BLaER1 treated with 17β-estradiol and CSF1 and Interleukin-3, amounts not matched to agents 10 nM and 100 nM (cell line): ENCODE data around the gene CLPTM1.
A peak's percentile ranks its signal among the peaks of the same experiment; 100 is the strongest.

Source experiments
- H3K27ac ChIP-seq, 11 experiments: shearing (Covaris generic); formaldehyde crosslinking; 2 replicates each; pipeline ENCODE4 v1.8.1; 2022
- H3K27me3 ChIP-seq, 11 experiments: shearing (Covaris generic); formaldehyde crosslinking; 2 replicates each; pipeline ENCODE4 v1.8.1; 2022
- H3K36me3 ChIP-seq, 11 experiments: shearing (Covaris generic); formaldehyde crosslinking; 2 replicates each; pipeline ENCODE4 v1.8.1; 2022
- H3K4me1 ChIP-seq, 10 experiments: shearing (Covaris generic); formaldehyde crosslinking; 2 replicates each; pipeline ENCODE4 v1.8.1; 2022
- H3K4me2 ChIP-seq, 11 experiments: shearing (Covaris generic); formaldehyde crosslinking; 2 replicates each; pipeline ENCODE4 v1.8.1; 2022
- H3K4me3 ChIP-seq, 10 experiments: shearing (Covaris generic); formaldehyde crosslinking; 2 replicates each; pipeline ENCODE4 v1.8.1; 2022
- H3K9ac ChIP-seq, 11 experiments: shearing (Covaris generic); formaldehyde crosslinking; 2 replicates each; pipeline ENCODE4 v1.8.1; 2022
- H3K9me3 ChIP-seq, 11 experiments: shearing (Covaris generic); formaldehyde crosslinking; replicated peaks in 1 of 11; 2 replicates each; pipeline ENCODE4 v1.8.1; 2022
- H4K20me1 ChIP-seq, 11 experiments: shearing (Covaris generic); formaldehyde crosslinking; 2 replicates each; pipeline ENCODE4 v1.8.1; 2022
- Cebpa-rat ChIP-seq, 11 experiments: shearing (Covaris generic); IDR thresholded peaks; 2 replicates each; pipeline ENCODE4 v1.8.1; 2022

The CLPTM1 gene

DNA sequence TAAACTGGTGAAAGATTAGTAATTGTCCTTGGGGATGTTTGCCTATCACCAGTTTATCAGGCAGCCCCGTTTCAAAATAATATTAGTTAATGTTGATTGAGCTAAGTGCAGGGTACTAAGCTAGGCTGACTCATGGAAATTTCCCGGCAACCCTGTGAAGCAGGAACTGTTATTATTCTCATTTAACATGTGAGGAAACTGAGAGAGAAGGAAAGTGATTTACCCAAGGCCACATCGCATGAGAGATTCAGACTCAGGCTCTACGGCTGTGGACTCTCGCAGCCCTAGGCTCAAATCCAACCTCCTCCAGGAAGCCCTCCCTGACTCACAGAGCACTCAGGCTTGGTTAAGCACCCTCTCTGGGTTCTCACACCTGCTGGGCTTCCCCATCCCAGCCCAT lies 19.7 kb downstream of the CLPTM1 start:
- Histone ChIP-seq H3K4me3 (no peak overlapping the region), H3K36me3 (peaks cover 81 to 99% (median 91%) of the 10 kb centered on the region in 11 experiments)
- no peak for TF ChIP-seq Cebpa-rat (IDR thresholded peaks at IDR 0.05)

DNA sequence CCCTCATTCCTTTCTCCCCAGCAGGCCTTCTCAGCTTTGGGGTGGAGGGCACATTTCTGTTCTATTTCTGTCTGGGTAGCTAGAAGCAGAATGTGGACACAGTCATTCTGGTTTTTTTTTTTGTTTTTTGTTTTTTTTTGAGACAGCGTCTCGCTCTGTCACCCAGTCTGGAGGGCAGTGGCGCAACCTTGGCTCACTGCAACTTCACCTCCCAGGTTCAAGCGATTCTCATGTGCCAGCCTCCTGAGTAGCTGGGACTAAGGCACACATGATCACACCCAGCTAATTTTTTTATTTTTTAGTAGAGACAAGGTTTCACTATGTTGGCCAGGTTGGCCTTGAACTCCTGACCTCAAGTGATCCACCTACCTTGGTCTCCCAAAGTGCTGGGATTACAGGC lies 20.3 kb downstream of the CLPTM1 start:
- no peaks in the 10 kb centered on the region for H3K27me3 ChIP-seq
- no peak overlapping the region for H3K4me2 ChIP-seq
- no peak overlapping the region for H3K27ac ChIP-seq
- H4K20me1 ChIP-seq = peaks cover 4 to 53% (median 22%) of the 10 kb centered on the region in 11 experiments; a peak in 18 of 22 replicates
- peaks cover 80 to 99% (median 91%) of the 10 kb centered on the region in 11 experiments for H3K36me3 ChIP-seq
- H3K4me3 ChIP-seq = no peak overlapping the region
- H3K4me1 ChIP-seq = peaks cover 0 to 5% (median 0%) of the 10 kb centered on the region in 10 experiments; a peak in 2 of 20 replicates
- no peak overlapping the region for H3K9ac ChIP-seq
- no peak for TF ChIP-seq Cebpa-rat (IDR thresholded peaks at IDR 0.05)
- no peaks in the 10 kb centered on the region for H3K9me3 ChIP-seq

More for the DNA sequence above, 19.7 kb downstream of the CLPTM1 start:
- no peak overlapping the region for H3K4me2 ChIP-seq
- peaks cover 9 to 59% (median 28%) of the 10 kb centered on the region in 11 experiments; a peak in 18 of 22 replicates for H4K20me1 ChIP-seq
- no peak overlapping the region for H3K9ac ChIP-seq
- H3K27ac ChIP-seq = no peak overlapping the region
- no peaks in the 10 kb centered on the region for H3K27me3 ChIP-seq
- H3K9me3 ChIP-seq = no peaks in the 10 kb centered on the region
- peaks cover 0 to 5% (median 0%) of the 10 kb centered on the region in 10 experiments; a peak in 2 of 20 replicates for H3K4me1 ChIP-seq

DNA sequence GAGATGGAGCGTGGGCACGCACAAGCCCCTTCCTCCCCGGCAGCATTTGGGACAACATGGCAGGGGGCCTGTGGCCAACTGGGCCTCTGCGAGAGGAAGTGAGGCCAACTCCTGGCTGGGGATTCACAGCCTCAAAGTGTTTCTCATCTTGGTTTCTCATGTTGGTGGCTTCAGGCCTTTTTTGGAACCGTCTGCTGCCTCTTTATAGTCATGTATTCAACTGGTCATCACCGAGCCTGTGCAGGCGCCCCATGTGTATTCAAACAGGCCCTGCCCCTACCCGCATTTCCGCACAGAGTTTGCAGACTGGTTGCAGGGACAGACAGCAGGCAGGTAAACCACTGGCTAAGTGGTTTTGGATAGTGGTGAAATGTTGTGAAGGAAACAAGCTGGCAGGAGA lies 28.8 kb downstream of the CLPTM1 start:
- H3K4me1 ChIP-seq = peaks cover 0 to 18% (median 6%) of the 10 kb centered on the region in 10 experiments; a peak in 10 of 20 replicates
- peaks cover 89 to 100% (median 97%) of the 10 kb centered on the region in 11 experiments for H3K36me3 ChIP-seq
- TF ChIP-seq Cebpa-rat (IDR thresholded peaks at IDR 0.05) = no peak
- H3K27ac ChIP-seq = no peak overlapping the region; a peak in 1 of 22 replicates
- no peak overlapping the region for H3K4me3 ChIP-seq
- no peak overlapping the region for H3K4me2 ChIP-seq
- H4K20me1 ChIP-seq = peaks cover under 1 to 77% (median 21%) of the 10 kb centered on the region in 11 experiments; a peak in 16 of 22 replicates
- no peak overlapping the region; a peak in 1 of 22 replicates for H3K9ac ChIP-seq
- H3K9me3 ChIP-seq = no peaks in the 10 kb centered on the region
- H3K27me3 ChIP-seq = no peaks in the 10 kb centered on the region

DNA sequence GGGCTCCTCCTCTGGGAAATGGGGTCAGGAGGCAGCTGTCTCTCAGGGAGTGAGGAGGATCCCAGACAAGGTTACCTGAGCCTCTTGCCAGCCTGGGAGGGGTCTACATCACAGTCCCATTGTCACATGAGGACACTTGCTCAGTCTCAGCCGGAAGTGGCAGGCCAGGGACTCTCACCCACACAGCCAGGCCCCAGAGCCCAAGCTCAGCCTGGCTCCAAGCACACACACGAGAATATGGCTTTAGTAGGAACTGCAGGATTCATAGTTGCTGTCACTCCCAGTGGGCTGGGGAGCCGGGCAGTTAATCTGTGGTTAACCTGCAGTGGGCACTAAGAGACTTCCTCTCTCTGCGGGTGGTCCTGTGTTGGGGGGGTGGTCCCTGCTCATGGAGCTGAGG lies 30.3 kb downstream of the CLPTM1 start:
- no peak for TF ChIP-seq Cebpa-rat (IDR thresholded peaks at IDR 0.05)
- Histone ChIP-seq H3K36me3 (peaks cover 88 to 97% (median 96%) of the 10 kb centered on the region in 11 experiments), H3K9ac (peak overlapping the region in 2 of 11 experiments; percentile 15 to 29; a peak in 2 of 22 replicates)

DNA sequence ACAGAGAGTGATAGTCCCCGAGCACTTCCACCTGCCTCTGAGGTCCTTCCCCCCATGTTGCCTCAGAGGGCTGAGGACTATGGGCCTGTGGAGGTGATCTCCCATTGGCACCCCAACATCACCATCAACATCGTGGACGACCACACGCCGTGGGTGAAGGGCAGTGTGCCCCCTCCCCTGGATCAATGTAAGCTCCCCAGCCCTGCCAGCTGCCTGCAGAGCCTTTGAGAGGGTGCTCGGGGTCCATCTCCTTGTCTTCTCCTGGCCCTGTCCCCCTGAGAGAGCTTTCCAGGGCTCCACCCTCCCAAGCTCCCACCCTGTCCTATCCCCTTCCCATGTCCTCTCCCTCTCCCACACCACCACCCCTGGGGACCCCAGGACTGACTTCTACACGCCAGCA lies 31.2 kb downstream of the CLPTM1 start:
- H3K9ac ChIP-seq = peak overlapping the region in 3 of 11 experiments; percentile 44 to 59 (median 48); a peak in 2 of 22 replicates
- peaks cover 91 to 99% (median 96%) of the 10 kb centered on the region in 11 experiments for H3K36me3 ChIP-seq
- no peaks in the 10 kb centered on the region for H3K9me3 ChIP-seq
- no peaks in the 10 kb centered on the region for H3K27me3 ChIP-seq
- peaks cover 0 to 18% (median 6%) of the 10 kb centered on the region in 10 experiments; a peak in 10 of 20 replicates for H3K4me1 ChIP-seq
- no peak for TF ChIP-seq Cebpa-rat (IDR thresholded peaks at IDR 0.05)
- H3K4me3 ChIP-seq = no peak overlapping the region
- peak overlapping the region in 2 of 11 experiments; percentile 54 to 57; a peak in 3 of 22 replicates for H3K4me2 ChIP-seq
- no peak overlapping the region; a peak in 1 of 22 replicates for H3K27ac ChIP-seq
- H4K20me1 ChIP-seq = peaks cover 5 to 97% (median 25%) of the 10 kb centered on the region in 11 experiments; a peak in 17 of 22 replicates

More for the DNA sequence above, 30.3 kb downstream of the CLPTM1 start:
- peaks cover 5 to 91% (median 25%) of the 10 kb centered on the region in 11 experiments; a peak in 17 of 22 replicates for H4K20me1 ChIP-seq
- H3K27ac ChIP-seq = 0 out of 22 replicates have a peak overlapping the region, but pooled peaks of 1 of the 11 experiments have one; percentile 11
- no peaks in the 10 kb centered on the region for H3K27me3 ChIP-seq
- no peak overlapping the region for H3K4me2 ChIP-seq
- no peaks in the 10 kb centered on the region for H3K9me3 ChIP-seq
- H3K4me1 ChIP-seq = peaks cover 0 to 18% (median 6%) of the 10 kb centered on the region in 10 experiments; a peak in 10 of 20 replicates
- no peak overlapping the region for H3K4me3 ChIP-seq

DNA sequence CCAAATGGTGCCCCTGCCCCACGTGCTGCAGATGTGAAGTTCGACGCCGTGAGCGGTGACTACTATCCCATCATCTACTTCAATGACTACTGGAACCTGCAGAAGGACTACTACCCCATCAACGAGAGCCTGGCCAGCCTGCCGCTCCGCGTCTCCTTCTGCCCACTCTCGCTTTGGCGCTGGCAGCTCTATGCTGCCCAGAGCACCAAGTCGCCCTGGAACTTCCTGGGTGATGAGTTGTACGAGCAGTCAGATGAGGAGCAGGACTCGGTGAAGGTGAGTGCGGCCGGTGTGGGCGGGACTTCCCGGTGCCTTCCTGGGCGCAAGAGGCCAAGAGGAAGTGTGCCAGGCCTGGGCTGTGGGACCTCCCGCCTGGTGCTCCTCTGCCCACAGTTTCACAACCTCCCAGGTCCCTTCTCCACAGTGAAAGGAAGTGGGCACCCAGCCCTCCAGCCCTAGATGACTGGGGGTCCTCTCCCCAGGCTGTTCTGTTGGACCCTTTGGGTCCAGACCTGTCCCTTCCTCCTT lies 32.0 kb downstream of the CLPTM1 start:
- H3K27ac ChIP-seq = peak overlapping the region in 9 of 11 experiments; percentile 5 to 68 (median 38); a peak in 12 of 22 replicates
- H3K27me3 ChIP-seq = no peaks in the 10 kb centered on the region
- peak overlapping the region in 9 of 11 experiments; percentile 9 to 63 (median 44); a peak in 10 of 22 replicates for H3K9ac ChIP-seq
- peaks cover 3 to 98% (median 24%) of the 10 kb centered on the region in 11 experiments; a peak in 17 of 22 replicates for H4K20me1 ChIP-seq
- H3K4me3 ChIP-seq = no peak overlapping the region
- no peak for TF ChIP-seq Cebpa-rat (IDR thresholded peaks at IDR 0.05)
- H3K4me2 ChIP-seq = peak overlapping the region in 5 of 11 experiments; percentile 26 to 57 (median 54); a peak in 9 of 22 replicates
- H3K9me3 ChIP-seq = no peaks in the 10 kb centered on the region
- H3K4me1 ChIP-seq = peaks cover 0 to 18% (median 6%) of the 10 kb centered on the region in 10 experiments; a peak in 10 of 20 replicates
- H3K36me3 ChIP-seq = peaks cover 91 to 99% (median 96%) of the 10 kb centered on the region in 11 experiments

DNA sequence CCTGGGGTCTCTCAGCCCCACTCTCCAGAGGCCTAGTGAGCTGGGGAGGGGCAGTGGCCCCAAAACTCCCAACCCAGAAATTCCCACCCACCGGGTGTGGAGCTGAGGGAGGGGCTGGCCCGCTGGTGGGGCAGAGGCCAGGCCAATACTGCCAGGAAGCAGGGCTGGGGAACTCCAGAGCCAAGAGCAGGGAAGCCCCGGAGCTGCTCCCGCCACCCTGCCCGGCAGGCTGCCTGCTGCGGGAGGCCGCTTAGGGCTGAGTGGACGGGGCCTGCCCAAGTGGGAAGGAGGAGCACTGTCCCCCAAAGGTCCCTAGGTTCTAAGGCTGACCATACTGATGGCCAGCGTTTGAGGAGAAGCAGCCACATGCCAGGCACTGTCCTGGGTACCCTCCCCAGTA lies 33.1 kb downstream of the CLPTM1 start:
- H3K4me2 ChIP-seq = no peak overlapping the region
- H3K27ac ChIP-seq = peak overlapping the region in 3 of 11 experiments; percentile 63 to 68 (median 68); a peak in 4 of 22 replicates
- peaks cover 0 to 18% (median 6%) of the 10 kb centered on the region in 10 experiments; a peak in 10 of 20 replicates for H3K4me1 ChIP-seq
- H3K27me3 ChIP-seq = no peaks in the 10 kb centered on the region
- peak overlapping the region in 4 of 11 experiments; percentile 26 to 44 (median 30); a peak in 3 of 22 replicates for H3K9ac ChIP-seq
- no peak for TF ChIP-seq Cebpa-rat (IDR thresholded peaks at IDR 0.05)
- no peak overlapping the region for H3K4me3 ChIP-seq
- H3K36me3 ChIP-seq = peaks cover 89 to 97% (median 94%) of the 10 kb centered on the region in 11 experiments
- no peaks in the 10 kb centered on the region for H3K9me3 ChIP-seq
- H4K20me1 ChIP-seq = peaks cover 0 to 92% (median 19%) of the 10 kb centered on the region in 11 experiments; a peak in 15 of 22 replicates

DNA sequence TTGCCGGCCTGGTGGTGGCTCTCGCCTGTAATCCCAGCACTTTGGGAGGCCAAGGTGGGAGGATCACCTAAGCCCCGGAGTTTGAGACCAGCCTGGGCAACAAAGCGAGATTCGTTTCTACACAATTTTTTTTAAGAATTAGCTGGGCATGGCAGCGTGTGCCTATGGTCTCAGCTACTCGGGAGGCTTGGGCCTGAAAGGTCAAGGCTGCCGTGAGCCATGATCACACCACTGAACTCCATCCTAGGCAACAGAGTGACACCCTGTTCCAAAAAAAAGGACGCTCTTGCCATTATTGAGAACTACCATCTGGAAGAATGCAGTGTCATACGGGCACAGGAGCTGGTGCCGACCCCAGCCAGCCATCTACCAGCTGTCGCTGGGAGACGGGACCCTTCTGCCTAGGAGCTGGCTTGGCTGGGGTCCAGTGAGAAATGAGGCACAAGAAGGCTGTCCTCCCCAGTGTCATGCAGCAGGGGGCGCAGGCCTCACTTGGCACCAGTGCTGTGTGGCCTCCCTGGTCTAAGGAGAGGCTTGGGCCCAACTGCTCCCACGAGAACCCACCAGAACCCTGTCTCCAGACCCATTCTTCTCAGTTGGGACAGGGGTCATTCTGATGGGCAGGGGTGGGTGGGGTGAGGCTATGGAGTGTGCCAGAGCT lies 33.8 kb downstream of the CLPTM1 start:
- Histone ChIP-seq H3K4me2 (no peak overlapping the region), H3K4me1 (peaks cover 0 to 18% (median 8%) of the 10 kb centered on the region in 10 experiments; a peak in 11 of 20 replicates), H3K27ac (no peak overlapping the region), H3K4me3 (no peak overlapping the region), H3K36me3 (peaks cover 84 to 97% (median 94%) of the 10 kb centered on the region in 11 experiments), H4K20me1 (peaks cover 0 to 91% (median 18%) of the 10 kb centered on the region in 11 experiments; a peak in 14 of 22 replicates), H3K27me3 (no peaks in the 10 kb centered on the region), H3K9me3 (no peaks in the 10 kb centered on the region), H3K9ac (peak overlapping the region in 1 of 11 experiments; percentile 26; a peak in 1 of 22 replicates)
- TF ChIP-seq Cebpa-rat (IDR thresholded peaks at IDR 0.05) = no peak
